ENCODE measurements around the gene FLRT2. TPM values are rescaled to one million over a fixed set of nuclear protein-coding genes. Genes with fewer than 3 reads are reported as not detected.

FLRT2 gene
- total and polyA plus RNA-seq, 2 of the 4 experiments (the other 2 are of a cell fraction) = 10.2 to 13.1 TPM

GRCh38 chr14:85575617-85575898 lies 45.6 kb downstream of the FLRT2 start:
- Histone ChIP-seq H3K4me3 (ENCODE audit: insufficient read depth, low read depth, low read length) (no peak overlapping the region), H3K4ac (ENCODE audit: low read depth, low read length) (peak overlapping the region; percentile 52), H2BK120ac (ENCODE audit: low read depth, low read length) (peak overlapping the region; percentile 54), H3K27me3 (ENCODE audit: control insufficient read depth, insufficient read depth, low read length) (no peaks in the 10 kb centered on the region), H3K4me2 (ENCODE audit: low read depth, low read length) (peak overlapping the region; percentile 10; the same call in 1 of the 2 replicates), H3K23ac (ENCODE audit: low read depth, low read length) (peak overlapping the region; percentile 63; the same call in 1 of the 2 replicates), H4K8ac (ENCODE audit: low read depth in 2 of 2, low read length in 2 of 2) (peak overlapping the region in 1 of 2 experiments; percentile 46; a peak in 1 of 4 replicates), H4K91ac (ENCODE audit: insufficient read depth, low read depth, low read length) (peak overlapping the region; percentile 53; the same call in 1 of the 2 replicates), H4K20me1 (ENCODE audit: insufficient read depth, low read length) (no peaks in the 10 kb centered on the region), H2AFZ (replicated peaks; ENCODE audit: low read length, poor library complexity) (no peak overlapping the region), H2AK5ac (ENCODE audit: low read depth, low read length) (0 out of 2 replicates have a peak overlapping the region, but pooled peaks have one; percentile 23), H3K4me1 (ENCODE audit: control insufficient read depth, insufficient read depth, low read length) (peaks cover 16% of the 10 kb centered on the region), H3K14ac (replicated peaks; ENCODE audit: low read depth, low read length) (peak overlapping the region; percentile 26; the same call in 1 of the 2 replicates), H2BK5ac (ENCODE audit: low read depth, low read length, poor library complexity, severe bottlenecking) (no peak overlapping the region), H3K9me1 (ENCODE audit: insufficient read depth, low read length) (peaks cover 9% of the 10 kb centered on the region), H3K36me3 (ENCODE audit: control insufficient read depth, insufficient read depth, low read length) (peaks cover 5% of the 10 kb centered on the region), H3K56ac (ENCODE audit: extremely low read depth, insufficient read depth, low read length) (no peak overlapping the region), H2BK20ac (ENCODE audit: low read depth, low read length) (peak overlapping the region; percentile 62), H2BK15ac (ENCODE audit: low read depth, low read length) (peak overlapping the region; percentile 50; the same call in 1 of the 3 replicates), H4K5ac (ENCODE audit: low read depth, low read length) (peak overlapping the region; percentile 11; the same call in 1 of the 2 replicates), H3K79me1 (ENCODE audit: low read depth in 1 of 2, low read length in 2 of 2) (peaks cover 9 to 19% of the 10 kb centered on the region in 2 experiments; a peak in 2 of 4 replicates), H3K27ac (ENCODE audit: insufficient read depth, low read length) (no peak overlapping the region), H2AK9ac (replicated peaks; ENCODE audit: low read depth, low read length, poor library complexity) (no peak overlapping the region), H3K9me3 (ENCODE audit: control insufficient read depth, insufficient read depth, low read length) (no peaks in the 10 kb centered on the region), H3K18ac (ENCODE audit: low read depth, low read length) (0 out of 2 replicates have a peak overlapping the region, but pooled peaks have one; percentile 2), H3K9ac (ENCODE audit: low read depth, low read length) (no peak overlapping the region)
- intact Hi-C loops (cut with micrococcal nuclease) = no loop called here
- no peak for TF ChIP-seq MAFK (IDR thresholded peaks at IDR 0.05; ENCODE audit: low read depth, low read length)
- no peak for TF ChIP-seq RAD21 (IDR thresholded peaks at IDR 0.05; ENCODE audit: low read length)
- no peak for TF ChIP-seq ELK1 (IDR thresholded peaks at IDR 0.05; ENCODE audit: borderline replicate concordance, low read depth, low read length)
- no peak for TF ChIP-seq FOS (IDR thresholded peaks at IDR 0.05; ENCODE audit: low read depth, low read length)
- TF ChIP-seq BHLHE40 (IDR thresholded peaks at IDR 0.05; ENCODE audit: low read depth, low read length) = no peak
- TF ChIP-seq USF2 (IDR thresholded peaks at IDR 0.05; ENCODE audit: low read depth, low read length) = no peak
- no peak for TF ChIP-seq NFE2L2 (IDR thresholded peaks at IDR 0.05; ENCODE audit: low read depth, low read length)
- no peak for TF ChIP-seq RCOR1 (IDR thresholded peaks at IDR 0.05; ENCODE audit: insufficient replicate concordance, low read length)
- no peak for TF ChIP-seq SMC3 (IDR thresholded peaks at IDR 0.05; ENCODE audit: low read depth, low read length)
- no peak for TF ChIP-seq MAZ (IDR thresholded peaks at IDR 0.05; ENCODE audit: borderline replicate concordance, low read depth, low read length)
- TF ChIP-seq CHD1 (IDR thresholded peaks at IDR 0.05; ENCODE audit: low read depth, low read length) = no peak
- no peak for TF ChIP-seq MXI1 (IDR thresholded peaks at IDR 0.05; ENCODE audit: borderline replicate concordance, low read depth, low read length)
- TF ChIP-seq RFX5 (IDR thresholded peaks at IDR 0.05; ENCODE audit: low read depth, low read length) = no peak
- TF ChIP-seq POLR2A (IDR thresholded peaks at IDR 0.05; ENCODE audit: low read depth, low read length) = no peak
- TF ChIP-seq CEBPB (IDR thresholded peaks at IDR 0.05; ENCODE audit: low read depth, low read length) = no peak
- no peak for TF ChIP-seq CTCF (conservative IDR thresholded peaks at IDR 0.05; ENCODE audit: low read depth, low read length)
- POLR2A ChIA-PET (ENCODE audit: unreplicated experiment) = no interaction called here
- DNase-seq (no peak), ATAC-seq (ENCODE audit: low read depth) (no peak)
- in situ Hi-C loops (cut with MboI; ENCODE audit: low sequenced_read_pairs) = no loop called here
- BruUV-seq (replicated peaks) = no TSS peak
- dilution Hi-C loops (cut with HindIII; ENCODE audit: low sequenced_read_pairs, unreplicated experiment) = no loop called here
- WGBS, 2 experiments (ENCODE audit: extremely low coverage in 2 of 2, insufficient read length in 1 of 2) = no CpG with 5 or more reads among the region's 1 CpG
- CTCF ChIA-PET = no interaction called here
